NCI-H510A treated with DMSO at 0.1 percent for 48 hours (cell line): ENCODE measurements around the gene TFF1.

ENCODE experiments used
- DNase-seq: peaks from one replicate; lab custom pipeline; 2025; lab: John Stamatoyannopoulos, UW

Gene TFF1

DNA sequence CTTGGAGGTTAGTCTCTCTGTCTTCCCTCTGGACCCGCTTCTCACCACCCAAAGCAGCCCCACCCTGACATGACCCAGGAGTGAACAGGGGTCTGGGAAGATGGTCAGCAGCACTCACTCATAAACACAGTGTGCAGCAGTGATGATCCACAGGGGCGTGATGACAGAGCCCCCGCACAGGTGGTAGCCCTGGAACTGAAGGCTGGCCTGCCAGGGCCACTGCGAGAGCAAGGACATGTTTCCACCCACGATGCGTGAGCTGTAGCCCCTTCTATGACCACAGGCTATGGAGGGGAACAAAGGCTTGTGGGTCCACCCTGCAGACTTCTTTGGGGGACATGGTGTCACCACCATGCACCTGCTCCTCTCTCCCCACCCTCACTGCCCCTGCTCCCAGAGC, 16.6 kb upstream of the TFF1 start:
- DNase-seq: no peak

DNA sequence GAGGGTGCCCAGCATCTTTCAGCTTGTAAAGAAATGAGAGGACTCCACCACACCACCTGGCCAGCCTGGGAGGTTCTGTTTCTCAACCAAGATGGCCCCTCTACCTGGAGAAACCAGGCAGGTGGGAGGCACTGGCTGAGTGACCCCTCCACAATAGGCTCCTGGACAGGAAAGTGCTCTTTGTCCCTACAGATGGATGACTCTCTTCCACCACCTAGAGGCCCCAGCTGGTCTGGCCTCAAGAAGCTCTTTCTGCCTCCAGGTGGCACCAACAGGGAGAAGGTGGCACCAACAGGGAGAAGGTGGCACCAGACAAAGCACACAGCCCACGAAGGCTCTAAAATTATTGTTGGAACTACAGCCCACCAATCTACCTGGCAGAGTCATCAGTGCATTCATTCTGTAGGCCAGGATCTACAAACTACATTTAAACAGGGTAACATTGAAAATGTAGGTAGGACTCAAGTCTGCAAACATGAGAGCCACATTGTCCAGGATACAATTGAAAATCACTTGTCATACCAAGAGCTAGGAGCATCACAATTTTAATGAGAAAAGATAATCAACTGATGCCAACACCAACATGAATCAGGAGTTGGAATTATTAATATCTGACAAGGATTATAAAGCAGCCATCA, 15.1 kb upstream of the TFF1 start:
- no peak for DNase-seq

- no peak for DNase-seq
Measured at GRCh38 chr21:42379426-42380215, 13.3 kb upstream of the TFF1 start.

DNA sequence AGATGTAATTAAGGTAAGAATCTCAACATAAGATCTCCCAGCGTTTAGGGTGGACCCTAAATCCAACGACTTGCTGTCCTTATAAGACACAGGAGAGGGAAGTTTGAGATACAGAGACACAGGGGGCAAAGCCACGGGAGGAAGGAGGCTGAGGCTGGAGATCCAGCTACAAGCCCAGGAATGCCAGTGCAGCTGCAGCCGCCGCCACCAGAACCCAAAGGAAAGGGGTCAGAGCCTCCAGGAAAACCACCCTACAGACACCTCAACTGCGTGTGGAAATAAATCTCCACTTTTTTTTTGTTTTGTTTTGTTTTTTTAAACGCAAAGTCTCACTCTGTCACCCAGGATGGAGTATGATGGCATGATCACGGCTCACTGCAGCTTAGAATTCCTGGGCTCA, 12.1 kb upstream of the TFF1 start:
- no peak for DNase-seq

DNA sequence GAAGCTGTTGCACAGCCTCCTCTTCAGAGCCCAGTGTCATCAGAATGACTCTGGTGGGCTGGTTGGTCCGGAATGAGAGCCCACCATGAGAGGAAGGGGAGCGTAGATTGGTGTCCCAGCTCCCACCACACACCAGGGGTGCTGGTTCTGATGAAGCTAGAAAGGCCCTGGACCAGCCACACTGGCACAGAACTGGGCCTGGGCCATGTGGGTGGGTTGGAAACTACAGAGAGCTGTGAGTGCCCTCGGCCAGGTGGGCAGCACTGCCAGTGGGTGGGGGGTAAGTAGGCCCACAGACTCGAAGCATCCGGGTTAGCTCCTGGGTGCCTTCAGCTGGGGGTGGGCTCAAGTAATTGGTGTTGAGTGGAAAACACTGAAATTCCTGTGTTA, 11.6 kb upstream of the TFF1 start:
- no peak for DNase-seq

DNA sequence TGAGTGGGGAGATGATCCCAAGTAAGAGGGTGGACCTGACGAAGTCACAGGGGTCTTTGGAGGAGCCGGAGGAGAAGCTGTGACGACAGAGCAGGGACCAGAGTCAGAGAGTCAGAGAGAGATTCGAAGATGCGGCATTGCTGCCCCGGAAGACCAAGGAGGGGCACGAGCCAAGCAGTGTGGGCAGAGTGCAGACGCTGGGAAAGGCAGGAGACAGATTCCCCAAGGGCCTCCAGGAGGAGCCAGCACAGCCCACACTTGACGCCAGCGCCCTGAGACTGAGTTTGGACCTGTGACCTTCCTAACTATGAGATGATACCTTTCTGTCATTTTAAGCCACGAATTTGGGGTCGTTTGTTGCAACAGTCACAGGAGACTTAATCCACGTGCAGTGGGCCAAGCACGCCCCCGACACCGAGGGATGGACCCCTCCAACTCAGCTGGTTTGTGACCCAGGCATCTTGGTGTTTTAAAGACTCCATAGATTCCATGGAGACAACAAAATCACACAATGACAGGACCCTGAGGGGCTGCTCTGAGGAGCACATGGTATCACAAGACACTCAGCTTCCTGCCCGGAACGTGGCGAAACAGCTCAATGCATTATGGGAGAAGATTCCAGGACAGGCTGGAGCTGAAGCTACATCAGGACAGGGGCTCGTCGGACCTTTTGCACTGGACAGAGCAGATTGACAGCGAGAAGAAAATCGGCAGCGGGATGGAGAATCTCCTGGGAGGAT, 11.0 kb upstream of the TFF1 start:
- no peak for DNase-seq

DNA sequence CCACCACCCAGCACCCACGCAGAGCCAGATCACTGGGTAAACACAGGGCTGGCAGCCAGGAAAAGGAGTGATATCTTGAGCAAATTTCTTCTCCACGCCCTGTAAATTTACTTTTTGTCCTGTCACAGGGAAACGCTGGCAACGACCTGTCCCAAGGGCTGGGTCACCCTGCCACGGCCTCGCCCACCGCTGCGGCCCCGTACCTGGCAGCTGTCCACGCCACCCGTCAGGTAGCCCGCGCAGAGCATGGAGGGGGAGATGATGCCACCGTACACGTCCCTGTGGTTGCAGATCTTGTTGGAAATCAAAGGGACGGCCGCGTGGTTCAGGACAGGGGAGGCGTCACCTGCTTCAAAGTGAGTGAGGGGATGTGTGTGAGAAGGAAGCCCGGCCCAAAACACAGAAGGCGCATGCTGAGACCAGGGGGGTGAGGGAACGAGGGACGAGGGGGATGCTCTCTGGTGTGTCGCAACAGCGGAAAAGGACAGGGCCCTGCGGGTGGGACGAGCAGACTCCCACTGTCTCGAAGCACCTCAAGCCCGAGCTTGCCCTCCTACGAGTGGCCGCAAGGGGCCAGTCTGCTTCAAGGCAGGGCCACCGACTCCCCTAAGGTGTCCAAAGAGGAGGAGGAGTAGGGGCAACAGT, 10.1 kb upstream of the TFF1 start:
- DNase-seq: no peak

DNA sequence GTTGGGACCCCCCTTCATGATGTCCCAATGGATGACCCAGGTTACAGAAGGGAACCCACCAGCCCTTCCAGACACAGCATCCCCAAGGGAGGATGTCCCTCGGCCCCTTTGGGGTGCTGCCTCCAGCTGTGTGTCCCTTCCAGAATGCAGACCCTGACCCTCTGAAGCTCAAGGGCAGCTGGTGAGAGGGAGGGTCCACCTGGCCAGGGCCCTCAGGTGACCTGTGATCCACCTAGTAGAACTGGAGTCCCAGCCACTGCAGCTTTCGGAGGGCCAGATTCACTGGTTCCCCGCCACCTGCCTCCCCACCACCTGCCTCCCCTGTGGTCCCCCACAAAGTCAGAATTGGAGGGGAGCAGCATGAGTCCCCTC, 9.6 kb upstream of the TFF1 start:
- DNase-seq: no peak

- DNase-seq: no peak
Measured at GRCh38 chr21:42375506-42375905, 9.2 kb upstream of the TFF1 start.

DNA sequence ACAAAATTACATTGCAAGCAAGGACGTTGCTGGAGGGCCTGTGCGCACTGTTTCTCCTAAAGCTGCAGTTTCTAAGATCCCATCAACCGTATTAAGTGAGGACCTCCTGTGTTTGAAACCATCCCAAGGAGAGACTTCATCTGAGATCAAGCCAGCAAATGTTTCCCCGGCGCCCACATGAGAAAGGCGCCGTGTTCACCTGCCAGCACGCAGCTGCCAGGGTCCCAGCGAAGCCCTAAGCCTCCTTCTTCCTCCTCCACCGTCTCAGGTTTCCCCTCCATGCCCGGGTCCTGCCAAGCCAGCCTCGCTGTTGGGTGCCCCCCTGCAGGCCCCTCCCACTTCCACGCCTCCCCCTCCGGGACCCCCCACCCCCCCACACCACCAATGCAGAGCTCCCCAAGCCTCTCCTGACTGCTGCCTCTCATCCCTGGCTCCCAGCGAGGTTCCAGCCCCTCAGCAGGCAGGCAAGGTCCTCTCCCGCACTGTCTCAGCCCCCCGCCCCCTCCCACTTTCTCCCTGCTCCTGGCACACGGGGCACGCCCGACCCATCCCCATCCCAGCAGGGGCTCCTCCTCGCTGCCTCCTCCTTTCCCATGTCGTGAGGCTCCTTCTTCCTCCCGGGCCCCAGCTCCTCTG, 8.6 kb upstream of the TFF1 start:
- no peak for DNase-seq

GRCh38 chr21:42374457-42374856, 8.1 kb upstream of the TFF1 start:
- no peak for DNase-seq

GRCh38 chr21:42373908-42374455, 7.6 kb upstream of the TFF1 start:
- DNase-seq: no peak

- no peak for DNase-seq
Measured at GRCh38 chr21:42373196-42373907, 7.0 kb upstream of the TFF1 start.

GRCh38 chr21:42370894-42371654, 4.7 kb upstream of the TFF1 start:
- no peak for DNase-seq

- no peak for DNase-seq
Measured at GRCh38 chr21:42369821-42370220, 3.5 kb upstream of the TFF1 start.

GRCh38 chr21:42367367-42368165, 1.2 kb upstream of the TFF1 start:
- DNase-seq: no peak

DNA sequence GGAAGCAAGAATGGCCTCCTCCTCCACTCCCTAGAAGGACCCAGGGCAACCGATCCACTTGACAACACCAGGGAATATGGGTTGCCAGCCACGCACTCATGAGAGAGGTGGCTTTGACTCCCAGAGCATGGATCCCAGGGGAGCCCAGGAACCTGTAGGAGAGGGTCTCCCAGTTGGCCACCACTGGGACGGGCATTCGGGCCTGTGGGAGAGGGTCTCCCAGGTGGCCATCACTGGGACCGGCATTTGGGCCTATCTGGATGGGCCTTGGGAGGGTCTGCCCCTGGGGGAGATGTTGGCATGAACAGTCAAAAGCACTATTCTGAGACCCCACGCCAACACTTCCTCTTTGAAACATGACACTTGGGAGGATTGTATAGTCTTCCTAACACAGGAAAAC, 565 bp downstream of the TFF1 start:
- DNase-seq: no peak

- no peak for DNase-seq
Measured at GRCh38 chr21:42364304-42364865, 1.9 kb downstream of the TFF1 start.

- DNase-seq: no peak
Measured at GRCh38 chr21:42363312-42363711, 3.0 kb downstream of the TFF1 start.
